T-helper 2 cell treated with Interferon-gamma antibody and Interleukin-4, amounts not matched to agents 5 μg/mL and 100 μg/mL, for 36 hours (primary cell): Measurements from ENCODE around the gene ATXN10.
"Not testable (repeated sequence)": the region's sequence is repeated elsewhere in the genome, so short reads cannot be mapped to it uniquely, and the experiment has no call there.

ENCODE experiments used
- DNase-seq: peaks from one replicate; pipeline ENCODE4 v3.0.0; 2021; ENCODE audit warnings: low spot score
- H3K27ac Mint-ChIP-seq: one replicate; pipeline ENCODE4 v1.8.0; 2021; ENCODE audit warnings: mild to moderate bottlenecking, mixed read lengths
- H3K27me3 Mint-ChIP-seq: one replicate; pipeline ENCODE4 v1.8.0; 2021; ENCODE audit warnings: low read depth, mixed read lengths
- H3K36me3 Mint-ChIP-seq: one replicate; pipeline ENCODE4 v1.8.0; 2021; ENCODE audit warnings: low read depth, mixed read lengths
- H3K4me1 Mint-ChIP-seq: one replicate; pipeline ENCODE4 v1.8.0; 2021; ENCODE audit warnings: low read depth, mixed read lengths
- H3K4me3 Mint-ChIP-seq: one replicate; pipeline ENCODE4 v1.8.0; 2022; ENCODE audit warnings: mild to moderate bottlenecking, moderate library complexity, mixed read lengths
- H3K9me3 Mint-ChIP-seq: one replicate; pipeline ENCODE4 v1.8.0; 2021; ENCODE audit warnings: mixed read lengths

The ATXN10 gene

GRCh38 chr22:45650721-45651120, 20.9 kb upstream of the ATXN10 start:
- H3K9me3 Mint-ChIP-seq: no peaks in the 10 kb centered on the region
- H3K36me3 Mint-ChIP-seq: no peaks in the 10 kb centered on the region
- no peak overlapping the region for H3K4me3 Mint-ChIP-seq
- H3K4me1 Mint-ChIP-seq: peaks cover 3% of the 10 kb centered on the region
- no peak overlapping the region for H3K27ac Mint-ChIP-seq
- no peak for DNase-seq
- H3K27me3 Mint-ChIP-seq: peaks cover 31% of the 10 kb centered on the region

DNA sequence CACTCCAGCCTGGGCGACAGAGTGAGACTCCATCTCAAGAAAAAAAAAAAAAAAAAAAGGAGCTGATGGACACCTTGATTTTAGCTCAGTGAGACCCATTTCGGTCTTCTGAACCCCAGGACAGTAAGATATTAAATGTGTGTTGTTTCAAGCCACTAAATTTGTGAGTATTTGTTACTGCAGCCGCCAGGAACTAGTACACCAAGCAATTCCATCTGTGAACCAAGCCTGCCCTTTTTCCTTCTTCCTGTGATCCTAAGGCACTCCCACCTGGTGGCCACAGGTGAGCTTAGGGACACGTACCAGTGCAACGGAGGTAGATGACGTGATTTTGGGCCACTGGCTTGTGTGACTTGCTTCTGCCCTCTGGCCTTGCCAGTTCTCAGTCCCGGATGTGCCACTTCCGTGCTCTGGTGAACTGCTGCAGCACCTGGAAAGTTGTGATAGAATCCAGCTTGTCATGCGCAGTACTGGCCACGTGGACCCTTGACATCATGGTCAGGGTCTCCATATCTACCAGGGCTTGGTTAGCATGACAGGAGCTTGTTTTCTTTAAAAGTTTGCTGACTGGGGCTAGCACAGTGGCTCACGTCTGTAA, 19.6 kb upstream of the ATXN10 start:
- no peak overlapping the region for H3K4me3 Mint-ChIP-seq
- no peaks in the 10 kb centered on the region for H3K9me3 Mint-ChIP-seq
- H3K4me1 Mint-ChIP-seq: no peaks in the 10 kb centered on the region
- no peak for DNase-seq
- no peaks in the 10 kb centered on the region for H3K36me3 Mint-ChIP-seq
- peaks cover 27% of the 10 kb centered on the region for H3K27me3 Mint-ChIP-seq
- H3K27ac Mint-ChIP-seq: no peak overlapping the region

DNA sequence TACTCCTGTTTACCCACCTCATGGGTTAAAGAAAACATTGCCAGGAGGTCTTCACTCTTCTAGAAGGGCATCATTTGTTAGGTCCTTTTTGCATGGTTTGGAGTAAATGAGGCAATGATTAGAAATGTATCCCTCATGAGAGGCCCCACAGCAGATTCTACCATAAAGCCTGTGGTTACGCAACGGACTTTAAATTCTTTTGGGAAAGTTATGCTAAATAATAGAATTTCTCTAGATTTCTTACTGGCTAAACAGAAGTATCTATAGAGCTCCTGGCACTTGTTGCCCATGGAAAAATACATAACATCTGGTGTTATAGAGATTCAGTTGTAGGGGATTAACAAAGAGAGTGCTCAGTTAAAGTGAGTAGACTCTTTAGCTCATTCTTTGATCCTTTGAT, 15.1 kb upstream of the ATXN10 start:
- no peaks in the 10 kb centered on the region for H3K4me1 Mint-ChIP-seq
- H3K27me3 Mint-ChIP-seq: peaks cover 28% of the 10 kb centered on the region
- no peaks in the 10 kb centered on the region for H3K36me3 Mint-ChIP-seq
- no peaks in the 10 kb centered on the region for H3K9me3 Mint-ChIP-seq
- no peak for DNase-seq
- H3K4me3 Mint-ChIP-seq: no peak overlapping the region
- no peak overlapping the region for H3K27ac Mint-ChIP-seq

GRCh38 chr22:45657701-45658100, 13.9 kb upstream of the ATXN10 start:
- H3K4me3 Mint-ChIP-seq: no peak overlapping the region
- no peaks in the 10 kb centered on the region for H3K9me3 Mint-ChIP-seq
- H3K27me3 Mint-ChIP-seq: peaks cover 35% of the 10 kb centered on the region
- H3K4me1 Mint-ChIP-seq: no peaks in the 10 kb centered on the region
- no peaks in the 10 kb centered on the region for H3K36me3 Mint-ChIP-seq
- no peak overlapping the region for H3K27ac Mint-ChIP-seq
- no peak for DNase-seq

DNA sequence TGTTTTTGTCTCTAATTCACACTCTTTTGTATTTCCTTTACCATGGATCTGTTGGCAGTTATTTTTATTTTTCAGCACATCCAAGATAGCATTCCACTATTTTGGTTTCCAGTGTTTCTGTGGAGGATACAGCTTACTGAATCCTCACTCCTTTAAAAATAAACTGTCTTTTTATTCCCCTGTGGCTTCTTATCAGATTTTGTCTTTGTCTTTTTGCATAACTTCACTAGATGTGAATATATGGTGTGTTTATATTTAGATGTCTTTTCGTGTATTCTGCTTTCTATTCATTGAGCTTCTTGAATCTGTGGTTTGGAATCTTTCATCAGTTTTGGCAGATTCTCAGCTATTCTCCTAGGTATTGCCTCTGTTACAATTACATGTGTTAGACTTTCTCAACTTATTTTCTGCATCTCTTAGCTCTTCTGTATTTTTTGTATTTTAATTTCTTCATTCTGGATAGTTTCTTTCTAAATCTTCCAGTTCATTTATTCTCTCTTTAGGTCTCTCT, 7.4 kb upstream of the ATXN10 start:
- H3K9me3 Mint-ChIP-seq: no peaks in the 10 kb centered on the region
- no peak for DNase-seq

DNA sequence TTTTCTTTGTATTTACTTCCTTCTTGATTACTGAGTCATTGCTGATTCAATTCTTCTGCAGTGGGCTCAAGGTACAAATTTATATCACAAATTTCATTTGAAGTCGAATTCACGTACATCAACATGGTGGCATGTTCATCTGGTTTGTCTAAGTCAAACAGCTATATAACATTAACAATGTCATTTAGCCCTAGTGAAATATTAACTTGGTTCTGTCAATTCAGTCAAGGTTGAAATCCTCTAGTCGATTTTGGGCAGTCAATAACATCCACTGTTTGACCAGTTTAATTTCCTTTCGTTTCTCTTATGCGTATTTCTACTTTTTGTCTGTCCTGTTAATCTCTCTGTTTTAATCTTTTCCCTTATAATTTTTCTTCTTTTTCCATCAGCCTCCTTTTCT, 4.1 kb upstream of the ATXN10 start:
- H3K36me3 Mint-ChIP-seq: peaks cover 2% of the 10 kb centered on the region
- no peak overlapping the region for H3K4me3 Mint-ChIP-seq
- no peak overlapping the region for H3K27ac Mint-ChIP-seq
- peaks cover 42% of the 10 kb centered on the region for H3K27me3 Mint-ChIP-seq
- DNase-seq: no peak
- H3K9me3 Mint-ChIP-seq: no peaks in the 10 kb centered on the region
- H3K4me1 Mint-ChIP-seq: no peaks in the 10 kb centered on the region

More for the DNA sequence above, 7.4 kb upstream of the ATXN10 start:
- H3K27me3 Mint-ChIP-seq: peaks cover 53% of the 10 kb centered on the region
- H3K36me3 Mint-ChIP-seq: no peaks in the 10 kb centered on the region
- H3K27ac Mint-ChIP-seq: no peak overlapping the region
- no peak overlapping the region for H3K4me3 Mint-ChIP-seq
- H3K4me1 Mint-ChIP-seq: no peaks in the 10 kb centered on the region

- not testable (repeated sequence) for DNase-seq, H3K36me3 Mint-ChIP-seq, H3K4me3 Mint-ChIP-seq, H3K27ac Mint-ChIP-seq, H3K9me3 Mint-ChIP-seq
- Mint-ChIP-seq H3K4me1 (peaks cover 19% of the 10 kb centered on the region), H3K27me3 (peaks cover 19% of the 10 kb centered on the region)
These were observed 1.3 kb upstream of the ATXN10 start for GRCh38 chr22:45670363-45670762.

DNA sequence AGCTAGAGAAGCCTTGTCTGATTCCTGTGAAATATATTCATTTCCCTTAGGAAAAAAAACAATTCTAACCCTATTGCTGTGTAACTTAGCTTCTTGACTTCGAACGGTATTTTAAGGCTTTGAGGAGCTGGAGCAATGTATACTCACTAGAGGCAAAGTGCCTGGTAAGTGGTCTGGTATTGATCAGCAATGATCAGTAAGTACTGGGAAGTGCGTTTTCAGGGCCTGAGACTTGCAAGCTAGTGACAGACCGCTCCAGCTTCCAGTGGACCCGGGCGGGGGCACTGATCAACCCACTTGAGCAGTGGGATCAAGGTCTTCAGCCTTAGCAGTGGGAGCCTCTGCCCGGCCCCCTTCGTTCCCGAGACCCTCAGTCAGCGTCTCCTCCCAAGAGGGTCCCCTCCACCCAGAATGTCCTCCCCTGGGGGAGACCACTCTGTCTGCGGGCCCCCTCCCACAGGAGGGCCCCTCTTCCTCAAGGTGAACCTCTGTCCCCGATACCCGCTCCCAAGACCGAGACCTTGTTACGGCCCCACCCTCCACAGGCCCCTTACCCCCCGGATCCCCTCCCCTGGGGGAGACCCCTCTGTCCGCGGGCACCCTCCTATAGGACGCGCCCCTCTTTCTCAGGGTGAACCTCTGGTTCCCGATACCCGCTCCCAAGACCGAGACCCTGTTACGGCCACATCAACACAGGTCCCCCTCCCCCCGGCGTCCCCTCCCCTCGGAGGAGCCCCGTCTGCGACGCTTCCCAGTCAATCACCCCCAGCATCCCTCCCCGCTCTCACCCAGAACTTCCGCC, 452 bp upstream of the ATXN10 start:
- no peaks in the 10 kb centered on the region for H3K9me3 Mint-ChIP-seq
- peaks cover 20% of the 10 kb centered on the region for H3K4me1 Mint-ChIP-seq
- peak overlapping the region; percentile 86 for H3K4me3 Mint-ChIP-seq
- H3K27me3 Mint-ChIP-seq: peaks cover 13% of the 10 kb centered on the region
- peak overlapping the region; percentile 87 for H3K27ac Mint-ChIP-seq
- no peak for DNase-seq
- peaks cover 6% of the 10 kb centered on the region for H3K36me3 Mint-ChIP-seq

GRCh38 chr22:45672564-45673481, 1.2 kb downstream of the ATXN10 start:
- Mint-ChIP-seq H3K4me1 (peaks cover 25% of the 10 kb centered on the region), H3K36me3 (peaks cover 11% of the 10 kb centered on the region), H3K27me3 (peaks cover 3% of the 10 kb centered on the region), H3K4me3 (peak overlapping the region; percentile 93), H3K27ac (peak overlapping the region; percentile 84), H3K9me3 (no peaks in the 10 kb centered on the region)
- DNase-seq: no peak

DNA sequence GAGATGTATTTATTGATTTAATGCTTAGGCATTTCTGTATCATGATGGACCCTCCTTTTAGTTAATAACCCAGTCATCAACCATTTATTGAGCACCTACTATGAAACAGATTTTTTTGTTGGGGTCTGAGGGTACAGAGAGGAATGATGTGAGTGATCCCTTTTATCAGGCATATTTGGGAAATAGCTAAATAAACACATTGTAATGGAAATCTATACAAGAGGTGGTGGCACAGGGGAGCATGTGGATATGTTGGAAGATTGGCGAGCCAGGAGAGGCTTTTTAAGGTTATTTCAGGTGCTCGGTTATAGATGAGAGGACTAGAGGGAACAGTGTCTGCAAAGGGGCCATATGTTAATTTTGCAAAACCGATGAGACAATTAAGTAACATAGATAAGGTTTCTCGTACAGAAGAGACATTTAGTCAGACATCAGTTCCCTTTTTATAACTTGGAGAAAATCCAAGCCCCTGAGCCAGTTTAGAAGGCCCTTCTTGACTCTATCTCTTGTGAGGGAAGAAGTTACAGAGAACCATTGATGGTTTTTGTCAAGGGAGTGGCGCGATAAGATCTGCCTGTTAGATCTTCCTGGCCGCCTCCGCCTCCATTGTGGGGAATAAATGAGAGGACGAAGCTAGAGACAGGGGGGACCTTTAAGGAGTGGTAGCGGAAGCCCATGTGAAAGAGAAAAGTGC, 2.0 kb downstream of the ATXN10 start:
- DNase-seq: no peak
- H3K4me3 Mint-ChIP-seq: peak overlapping the region; percentile 93
- H3K36me3 Mint-ChIP-seq: peaks cover 11% of the 10 kb centered on the region
- H3K27ac Mint-ChIP-seq: no peak overlapping the region
- H3K9me3 Mint-ChIP-seq: no peaks in the 10 kb centered on the region
- peaks cover 27% of the 10 kb centered on the region for H3K4me1 Mint-ChIP-seq
- no peaks in the 10 kb centered on the region for H3K27me3 Mint-ChIP-seq

DNA sequence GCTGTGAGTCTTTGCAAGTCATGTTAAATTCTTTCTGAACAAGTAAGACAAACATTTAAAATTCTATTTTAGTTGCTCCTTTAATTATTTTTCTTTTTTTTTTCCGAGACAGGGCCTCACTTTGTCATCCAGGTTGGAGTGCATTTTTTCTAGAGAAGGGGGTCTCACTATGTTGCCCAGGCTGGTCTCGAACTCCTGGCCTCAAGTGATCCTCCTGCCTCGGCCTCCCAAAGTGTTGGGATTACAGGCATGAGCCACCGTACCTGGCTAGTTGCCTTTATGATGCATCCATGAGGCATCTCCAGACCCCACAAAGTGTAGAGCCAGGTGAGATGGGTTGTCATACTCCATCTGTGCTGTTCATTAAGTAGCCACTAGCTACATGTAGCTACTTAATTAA, 4.4 kb downstream of the ATXN10 start:
- Mint-ChIP-seq H3K4me1 (peaks cover 27% of the 10 kb centered on the region), H3K27ac (no peak overlapping the region), H3K4me3 (no peak overlapping the region)

GRCh38 chr22:45677063-45677462, 5.4 kb downstream of the ATXN10 start:
- Mint-ChIP-seq H3K4me3 (no peak overlapping the region), H3K27ac (no peak overlapping the region), H3K4me1 (peaks cover 27% of the 10 kb centered on the region), H3K36me3 (peaks cover 11% of the 10 kb centered on the region), H3K9me3 (no peaks in the 10 kb centered on the region), H3K27me3 (no peaks in the 10 kb centered on the region)
- DNase-seq: no peak

More for the DNA sequence above, 4.4 kb downstream of the ATXN10 start:
- Mint-ChIP-seq H3K36me3 (peaks cover 11% of the 10 kb centered on the region), H3K9me3 (no peaks in the 10 kb centered on the region), H3K27me3 (no peaks in the 10 kb centered on the region)
- DNase-seq: no peak
